Measurements from ENCODE around the gene LACTB. TPM values are rescaled to one million over a fixed set of nuclear protein-coding genes. Genes with fewer than 3 reads are reported as not detected.

Gene LACTB
- total RNA-seq, 1 donor from 2014 or later, result 4.6 TPM

DNA sequence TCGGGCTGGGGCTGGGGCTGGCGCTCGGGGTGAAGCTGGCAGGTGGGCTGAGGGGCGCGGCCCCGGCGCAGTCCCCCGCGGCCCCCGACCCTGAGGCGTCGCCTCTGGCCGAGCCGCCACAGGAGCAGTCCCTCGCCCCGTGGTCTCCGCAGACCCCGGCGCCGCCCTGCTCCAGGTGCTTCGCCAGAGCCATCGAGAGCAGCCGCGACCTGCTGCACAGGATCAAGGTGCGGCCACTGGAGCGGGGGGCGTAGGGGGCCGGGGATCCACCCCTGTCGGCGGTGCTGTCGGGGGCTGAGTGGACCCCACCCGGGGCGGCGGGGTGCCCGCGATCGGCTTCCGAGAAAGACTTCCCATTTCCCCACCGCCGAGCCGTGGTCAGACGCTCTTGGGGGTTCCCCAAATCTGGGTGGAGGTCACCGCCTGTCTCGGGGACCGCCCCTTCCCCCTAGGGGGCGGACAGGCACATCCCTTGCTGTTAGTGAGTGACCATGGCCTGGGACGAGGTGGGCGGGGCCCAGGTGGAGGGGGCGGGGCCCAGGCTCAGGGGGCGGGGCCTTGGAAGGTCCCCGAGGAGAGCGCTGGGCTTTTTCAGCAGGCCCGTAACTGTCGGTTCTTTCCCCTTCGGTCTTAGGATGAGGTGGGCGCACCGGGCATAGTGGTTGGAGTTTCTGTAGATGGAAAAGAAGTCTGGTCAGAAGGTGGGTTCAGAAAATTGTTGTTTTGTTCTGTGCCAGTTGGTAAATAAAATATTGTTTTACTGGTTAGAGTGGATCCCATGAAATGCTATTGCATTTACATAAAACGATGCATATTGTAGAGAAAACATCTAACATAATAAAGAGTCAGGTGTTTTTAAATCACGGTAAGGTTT is 578 bp downstream of the LACTB start:
- TF ChIP-seq, protein P1, sequence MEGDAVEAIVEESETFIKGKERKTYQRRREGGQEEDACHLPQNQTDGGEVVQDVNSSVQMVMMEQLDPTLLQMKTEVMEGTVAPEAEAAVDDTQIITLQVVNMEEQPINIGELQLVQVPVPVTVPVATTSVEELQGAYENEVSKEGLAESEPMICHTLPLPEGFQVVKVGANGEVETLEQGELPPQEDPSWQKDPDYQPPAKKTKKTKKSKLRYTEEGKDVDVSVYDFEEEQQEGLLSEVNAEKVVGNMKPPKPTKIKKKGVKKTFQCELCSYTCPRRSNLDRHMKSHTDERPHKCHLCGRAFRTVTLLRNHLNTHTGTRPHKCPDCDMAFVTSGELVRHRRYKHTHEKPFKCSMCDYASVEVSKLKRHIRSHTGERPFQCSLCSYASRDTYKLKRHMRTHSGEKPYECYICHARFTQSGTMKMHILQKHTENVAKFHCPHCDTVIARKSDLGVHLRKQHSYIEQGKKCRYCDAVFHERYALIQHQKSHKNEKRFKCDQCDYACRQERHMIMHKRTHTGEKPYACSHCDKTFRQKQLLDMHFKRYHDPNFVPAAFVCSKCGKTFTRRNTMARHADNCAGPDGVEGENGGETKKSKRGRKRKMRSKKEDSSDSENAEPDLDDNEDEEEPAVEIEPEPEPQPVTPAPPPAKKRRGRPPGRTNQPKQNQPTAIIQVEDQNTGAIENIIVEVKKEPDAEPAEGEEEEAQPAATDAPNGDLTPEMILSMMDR (IDR thresholded peaks at IDR 0.05), result peak in 2 of 3 experiments; percentile 6 to 31
- Histone ChIP-seq H3K4me3 (peak overlapping the region; percentile 73 to 77), H3K27ac (peak overlapping the region; percentile 76 to 89), H3K27me3 (no peaks in the 10 kb centered on the region), H3K36me3 (peaks cover 3 to 6% of the 10 kb centered on the region in 2 donors), H3K4me1 (peaks cover 0 to 4% of the 10 kb centered on the region in 2 donors), H3K9me3 (no peaks in the 10 kb centered on the region)
- intact Hi-C loops (cut with DNase I), result loop anchor here (1.0 to 5.0 kb wide), 2 partner anchors 67 to 155 kb away; partner anchors contain the start of genes APH1B and RAB8B
- DNase-seq (ENCODE audit: low spot score in 2 of 2), result peak; percentile 88 to 95

- TF ChIP-seq, protein P1 (IDR thresholded peaks at IDR 0.05), result no peak
- no peak overlapping the region for H3K4me3 ChIP-seq
- H3K9me3 ChIP-seq, result no peaks in the 10 kb centered on the region
- intact Hi-C loops (cut with DNase I), result loop anchor here (5.0 kb wide), 1 partner anchor 153 kb away; the partner anchor contains the start of gene APH1B
- H3K4me1 ChIP-seq, result peaks cover 0 to 4% of the 10 kb centered on the region in 2 donors
- H3K27ac ChIP-seq, result no peak overlapping the region
- DNase-seq (ENCODE audit: low spot score in 2 of 2), result no peak
- no peaks in the 10 kb centered on the region for H3K27me3 ChIP-seq
- H3K36me3 ChIP-seq, result peaks cover 8 to 15% of the 10 kb centered on the region in 2 donors
These were observed 2.8 kb downstream of the LACTB start for GRCh38 chr15:63124506-63124905.

DNA sequence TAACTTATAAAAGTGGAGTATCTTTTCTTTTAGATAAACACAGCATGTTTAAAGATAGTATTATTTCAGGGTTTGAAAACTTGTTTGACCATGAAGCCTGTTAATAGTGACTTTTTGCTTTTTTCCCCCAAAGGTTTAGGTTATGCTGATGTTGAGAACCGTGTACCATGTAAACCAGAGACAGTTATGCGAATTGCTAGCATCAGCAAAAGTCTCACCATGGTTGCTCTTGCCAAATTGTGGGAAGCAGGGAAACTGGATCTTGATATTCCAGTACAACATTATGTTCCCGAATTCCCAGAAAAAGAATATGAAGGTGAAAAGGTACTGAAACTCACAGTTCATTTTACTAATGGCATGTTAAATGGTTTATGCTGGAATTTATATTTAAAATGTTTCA is 5.1 kb downstream of the LACTB start:
- Histone ChIP-seq H3K4me3 (no peak overlapping the region), H3K27me3 (no peaks in the 10 kb centered on the region), H3K9me3 (no peaks in the 10 kb centered on the region), H3K36me3 (peaks cover 15 to 25% of the 10 kb centered on the region in 2 donors), H3K27ac (no peak overlapping the region), H3K4me1 (peaks cover 0 to 4% of the 10 kb centered on the region in 2 donors)
- intact Hi-C loops (cut with DNase I), result no loop called here
- TF ChIP-seq, protein P1 (IDR thresholded peaks at IDR 0.05), result no peak
- DNase-seq (ENCODE audit: low spot score in 2 of 2), result no peak

GRCh38 chr15:63133786-63134185 is 12.1 kb downstream of the LACTB start:
- Histone ChIP-seq H3K27ac (peak overlapping the region; percentile 70 to 78), H3K36me3 (peaks cover 0 to 19% of the 10 kb centered on the region in 2 donors), H3K4me1 (peaks cover 10 to 30% of the 10 kb centered on the region in 2 donors), H3K27me3 (no peaks in the 10 kb centered on the region), H3K4me3 (no peak overlapping the region), H3K9me3 (no peaks in the 10 kb centered on the region)
- TF ChIP-seq, protein P1 (IDR thresholded peaks at IDR 0.05), result no peak
- DNase-seq (ENCODE audit: low spot score in 2 of 2), result no peak
- intact Hi-C loops (cut with DNase I), result no loop called here

GRCh38 chr15:63134245-63134985 is 12.8 kb downstream of the LACTB start:
- intact Hi-C loops (cut with DNase I), result no loop called here
- Histone ChIP-seq H3K4me1 (peaks cover 10 to 30% of the 10 kb centered on the region in 2 donors), H3K36me3 (peaks cover 0 to 18% of the 10 kb centered on the region in 2 donors), H3K9me3 (no peaks in the 10 kb centered on the region), H3K27ac (peak overlapping the region; percentile 70 to 78), H3K4me3 (no peak overlapping the region), H3K27me3 (no peaks in the 10 kb centered on the region)
- DNase-seq (ENCODE audit: low spot score in 2 of 2), result no peak
- TF ChIP-seq, protein P1 (IDR thresholded peaks at IDR 0.05), result no peak

All from ascending aorta (tissue), 2 donors.